ENCODE measurements around the gene KRT40. TPM values are rescaled to one million over a fixed set of nuclear protein-coding genes. Genes with fewer than 3 reads are reported as not detected.

Gene KRT40
- total and polyA plus RNA-seq, 10 of the 15 experiments (the other 5 are each of a cell fraction or from before 2014, with no cell fraction given): not detected

- BruUV-seq (replicated peaks): no TSS peak
- Histone ChIP-seq H3K79me2 (ENCODE audit: control insufficient read depth, insufficient read depth, low read length) (no peaks in the 10 kb centered on the region), H3K27ac (ENCODE audit: control insufficient read depth, insufficient read depth) (no peak overlapping the region), H3K4me2 (ENCODE audit: control insufficient read depth, insufficient read depth) (no peak overlapping the region), H3K9me3 (replicated peaks; ENCODE audit: control insufficient read depth, insufficient read depth, low read length) (no peaks in the 10 kb centered on the region), H3K9ac (ENCODE audit: control insufficient read depth, insufficient read depth, low read length) (no peak overlapping the region), H3K27me3 (replicated peaks in 1 of 2; ENCODE audit: control insufficient read depth in 2 of 2, insufficient read depth in 2 of 2, low read length in 1 of 2) (no peaks in the 10 kb centered on the region; a peak in 1 of 4 replicates), H3K36me3 (ENCODE audit: control insufficient read depth in 2 of 2, insufficient read depth in 2 of 2, low read length in 1 of 2) (no peaks in the 10 kb centered on the region), H3K4me3 (no peak overlapping the region), H2AFZ (ENCODE audit: control insufficient read depth, low read depth, low read length) (no peak overlapping the region), H4K20me1 (ENCODE audit: control insufficient read depth, insufficient read depth) (no peaks in the 10 kb centered on the region), H3K4me1 (ENCODE audit: control insufficient read depth, insufficient read depth, low read length) (no peaks in the 10 kb centered on the region)
- no peak for FAIRE-seq
- 49% methylated on average over 6 of the region's 6 CpGs for WGBS (ENCODE audit: insufficient coverage, insufficient replicate concordance, low lambda C conversion rate, missing lambda C conversion rate)
- CTCF ChIA-PET: no interaction called here
- intact Hi-C loops (cut with micrococcal nuclease; ENCODE audit: unreplicated experiment) (no loop called here), in situ Hi-C loops (cut with MboI) (no loop called here)
- RAD21 ChIA-PET (ENCODE audit: unreplicated experiment): no interaction called here
- SMC1A ChIA-PET (ENCODE audit: uncharacterized antibody, unreplicated experiment): no interaction called here
- DNase-seq (ENCODE audit: low read depth, low spot score): no peak
- no peak for TF ChIP-seq WRNIP1 (IDR thresholded peaks at IDR 0.05; ENCODE audit: borderline replicate concordance, low read depth, low read length)
- TF ChIP-seq NR2C2 (IDR thresholded peaks at IDR 0.05; ENCODE audit: borderline replicate concordance, control insufficient read depth, insufficient read length, low read depth): no peak
- TF ChIP-seq ZZZ3 (IDR thresholded peaks at IDR 0.05; ENCODE audit: control insufficient read depth, insufficient read length, low read depth): no peak
- ATAC-seq: no peak
- POLR2A ChIA-PET: no interaction called here
Observed at GRCh38 chr17:40940266-40940665, 43.9 kb downstream of the KRT40 start.

- 52% methylated on average over 2 of the region's 3 CpGs for WGBS (ENCODE audit: insufficient coverage, insufficient replicate concordance, low lambda C conversion rate, missing lambda C conversion rate)
- SMC1A ChIA-PET (ENCODE audit: uncharacterized antibody, unreplicated experiment): no interaction called here
Observed at GRCh38 chr17:40938981-40939380, 45.1 kb downstream of the KRT40 start.

More at GRCh38 chr17:40938981-40939380, 45.1 kb downstream of the KRT40 start:
- Histone ChIP-seq H3K9me3 (replicated peaks; ENCODE audit: control insufficient read depth, insufficient read depth, low read length) (no peaks in the 10 kb centered on the region), H3K4me1 (ENCODE audit: control insufficient read depth, insufficient read depth, low read length) (no peaks in the 10 kb centered on the region), H3K4me3 (no peak overlapping the region), H3K27ac (ENCODE audit: control insufficient read depth, insufficient read depth) (no peak overlapping the region), H3K27me3 (replicated peaks in 1 of 2; ENCODE audit: control insufficient read depth in 2 of 2, insufficient read depth in 2 of 2, low read length in 1 of 2) (no peaks in the 10 kb centered on the region; a peak in 1 of 4 replicates), H3K9ac (ENCODE audit: control insufficient read depth, insufficient read depth, low read length) (no peak overlapping the region), H3K79me2 (ENCODE audit: control insufficient read depth, insufficient read depth, low read length) (no peaks in the 10 kb centered on the region), H2AFZ (ENCODE audit: control insufficient read depth, low read depth, low read length) (no peak overlapping the region), H3K4me2 (ENCODE audit: control insufficient read depth, insufficient read depth) (no peak overlapping the region), H4K20me1 (ENCODE audit: control insufficient read depth, insufficient read depth) (no peaks in the 10 kb centered on the region), H3K36me3 (ENCODE audit: control insufficient read depth in 2 of 2, insufficient read depth in 2 of 2, low read length in 1 of 2) (no peaks in the 10 kb centered on the region)
- DNase-seq (ENCODE audit: low read depth, low spot score) (no peak), ATAC-seq (no peak), FAIRE-seq (no peak)
- in situ Hi-C loops (cut with MboI): no loop called here
- POLR2A ChIA-PET: no interaction called here
- TF ChIP-seq SMC3 (IDR thresholded peaks at IDR 0.05; ENCODE audit: borderline replicate concordance, low read length) (no peak), SPI1 (IDR thresholded peaks at IDR 0.05; ENCODE audit: borderline replicate concordance, insufficient read depth, low read depth, low read length) (no peak), CHD1 (IDR thresholded peaks at IDR 0.05; ENCODE audit: low read depth, low read length) (no peak), ZNF24 (IDR thresholded peaks at IDR 0.05) (no peak), NRF1 (conservative IDR thresholded peaks at IDR 0.05; ENCODE audit: low read depth, low read length) (no peak), ZNF622 (IDR thresholded peaks at IDR 0.05) (no peak), PBX3 (IDR thresholded peaks at IDR 0.05; ENCODE audit: insufficient replicate concordance, low read depth, low read length) (no peak), SIX5 (IDR thresholded peaks at IDR 0.05; ENCODE audit: low read depth, low read length, severe bottlenecking) (no peak), FOS (IDR thresholded peaks at IDR 0.05; ENCODE audit: borderline replicate concordance, extremely low read depth, insufficient read length) (no peak), RFX5 (IDR thresholded peaks at IDR 0.05; ENCODE audit: low read depth, low read length) (no peak), MYB (IDR thresholded peaks at IDR 0.05; ENCODE audit: borderline replicate concordance, low read depth, low read length) (no peak), KAT2A (conservative IDR thresholded peaks at IDR 0.05; ENCODE audit: control insufficient read depth, low read depth, low read length) (no peak), HCFC1 (IDR thresholded peaks at IDR 0.05; ENCODE audit: low read length) (no peak), CTCF (IDR thresholded peaks at IDR 0.05 in 2 of 3, conservative IDR thresholded peaks at IDR 0.05 in 1 of 3; ENCODE audit: control insufficient read depth in 2 of 3, extremely low read depth in 1 of 3, insufficient read depth in 1 of 3, low read depth in 3 of 3, low read length in 3 of 3) (no peak), RBBP5 (conservative IDR thresholded peaks at IDR 0.05) (no peak)
- CTCF ChIA-PET: no interaction called here
- intact Hi-C loops (cut with micrococcal nuclease; ENCODE audit: unreplicated experiment): no loop called here
- RAD21 ChIA-PET (ENCODE audit: unreplicated experiment): no interaction called here
- no TSS peak for BruUV-seq (replicated peaks)
